GM21619 (cell line): ENCODE data around the gene LINGO3.

Source experiments
- ATAC-seq: cut with Tn5 transposase; IDR thresholded peaks from one replicate; pipeline ENCODE4 v1.9.1; 2021; ENCODE audit not compliant: unreplicated experiment

Gene LINGO3

DNA sequence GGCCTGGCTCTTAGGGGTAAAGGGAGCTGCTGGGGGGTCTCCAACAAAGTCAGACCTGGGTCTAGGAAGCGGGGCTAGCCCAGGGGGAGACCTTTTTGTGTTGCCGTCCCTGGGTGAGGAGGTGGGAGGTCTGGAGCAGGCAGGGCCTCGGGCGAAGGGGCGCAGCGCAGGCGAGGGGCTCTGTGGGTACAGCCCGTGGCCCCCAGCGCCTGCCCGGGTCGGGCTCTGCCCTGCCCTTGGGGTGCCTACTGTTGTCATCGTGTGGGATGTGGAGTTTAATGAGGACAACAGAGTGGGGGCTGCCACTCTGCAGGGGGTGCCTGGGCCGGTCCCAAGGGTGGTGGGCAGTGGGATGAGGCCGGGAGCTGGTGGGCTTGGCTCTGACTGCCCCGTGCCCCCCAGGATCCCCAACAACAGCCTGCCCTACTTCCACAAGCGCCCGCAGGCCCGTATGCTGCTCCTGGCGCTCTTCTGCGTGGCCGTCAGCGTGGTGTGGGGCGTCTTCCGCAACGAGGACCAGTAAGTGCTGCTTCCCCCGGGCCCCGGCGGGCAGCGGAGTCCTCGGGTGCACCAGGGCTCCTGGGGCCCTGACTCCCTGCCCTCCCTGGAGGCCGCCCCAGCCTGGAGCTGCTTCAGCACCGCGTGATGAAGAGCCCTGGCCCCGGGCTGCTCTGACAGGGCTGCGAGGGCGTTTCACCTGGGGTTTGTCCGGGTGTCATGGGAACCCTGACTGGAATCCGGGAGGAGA is 32.7 kb upstream of the LINGO3 start:
- no peak for ATAC-seq

- no peak for ATAC-seq
Observed at GRCh38 chr19:2339644-2340310, 31.8 kb upstream of the LINGO3 start.

- ATAC-seq: no peak
Observed at GRCh38 chr19:2338751-2339643, 31.0 kb upstream of the LINGO3 start.

DNA sequence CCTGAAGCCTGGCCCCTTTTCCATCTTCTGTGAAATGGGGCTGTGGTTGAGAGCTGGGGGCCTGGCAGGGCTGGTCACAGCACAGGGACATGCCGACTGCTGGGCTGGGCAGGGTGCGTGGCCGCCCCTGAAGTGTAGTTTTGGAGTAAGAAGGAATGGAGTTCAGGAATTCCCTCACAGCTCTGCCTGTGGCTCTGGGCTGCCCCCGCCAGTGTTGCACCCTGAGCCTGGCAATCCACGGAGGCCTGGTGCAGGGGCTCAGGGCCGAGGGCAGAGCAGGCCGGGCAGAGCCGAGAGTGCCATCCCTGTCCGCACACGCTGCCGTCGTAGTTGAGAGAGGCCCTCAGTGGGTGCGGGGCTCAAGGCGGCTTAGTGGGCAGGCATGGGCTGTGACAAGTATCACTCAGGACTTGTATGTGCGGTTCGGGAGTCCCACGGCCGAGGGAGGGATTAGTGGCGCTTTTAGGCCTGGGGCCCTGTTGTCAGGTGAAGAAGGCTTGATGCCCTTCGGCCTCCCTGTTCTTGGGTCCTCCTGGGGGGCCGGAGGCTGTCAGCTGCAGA is 30.2 kb upstream of the LINGO3 start:
- no peak for ATAC-seq

GRCh38 chr19:2337329-2337707 is 29.4 kb upstream of the LINGO3 start:
- ATAC-seq: no peak

DNA sequence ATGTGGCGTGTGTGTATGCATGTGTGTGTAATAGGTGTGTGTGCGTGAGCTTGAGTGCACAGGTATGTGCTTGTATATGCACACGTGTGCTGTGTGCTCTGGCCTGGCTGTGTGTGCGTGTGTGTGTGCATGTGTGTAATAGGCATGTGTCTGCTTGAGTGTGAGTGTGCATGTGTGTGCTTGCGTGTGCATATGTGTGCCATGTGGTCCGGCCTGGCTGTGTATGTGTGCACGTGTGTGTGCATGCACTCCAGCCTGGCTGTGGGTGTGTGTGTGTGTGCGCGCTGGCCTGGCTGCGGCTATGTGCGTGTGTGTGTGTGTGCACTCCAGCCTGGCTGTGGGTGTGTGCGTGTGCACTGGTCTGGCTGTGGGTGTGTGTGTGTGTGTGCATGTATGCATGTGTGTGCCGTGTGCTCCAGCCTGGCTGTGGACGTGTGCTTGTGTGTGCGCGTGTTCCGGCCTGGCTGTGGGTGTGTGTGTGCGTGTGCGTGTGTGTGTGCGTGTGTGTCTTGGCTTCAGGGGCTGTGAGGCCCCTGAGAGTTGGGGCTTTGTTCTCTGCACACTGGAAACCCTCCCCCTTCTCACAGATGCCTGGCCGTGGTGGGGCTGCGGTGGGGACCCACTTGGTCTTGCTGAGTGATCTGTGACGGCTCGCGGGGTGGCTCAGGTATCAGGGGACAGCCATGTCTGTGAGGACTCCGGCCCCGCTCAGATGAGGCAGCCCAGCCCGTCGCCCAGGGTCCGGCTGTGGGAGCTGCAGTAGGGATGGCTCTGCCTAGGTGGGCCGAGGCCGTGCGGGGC is 28.8 kb upstream of the LINGO3 start:
- ATAC-seq: no peak

GRCh38 chr19:2335848-2336247 is 27.9 kb upstream of the LINGO3 start:
- ATAC-seq: no peak

DNA sequence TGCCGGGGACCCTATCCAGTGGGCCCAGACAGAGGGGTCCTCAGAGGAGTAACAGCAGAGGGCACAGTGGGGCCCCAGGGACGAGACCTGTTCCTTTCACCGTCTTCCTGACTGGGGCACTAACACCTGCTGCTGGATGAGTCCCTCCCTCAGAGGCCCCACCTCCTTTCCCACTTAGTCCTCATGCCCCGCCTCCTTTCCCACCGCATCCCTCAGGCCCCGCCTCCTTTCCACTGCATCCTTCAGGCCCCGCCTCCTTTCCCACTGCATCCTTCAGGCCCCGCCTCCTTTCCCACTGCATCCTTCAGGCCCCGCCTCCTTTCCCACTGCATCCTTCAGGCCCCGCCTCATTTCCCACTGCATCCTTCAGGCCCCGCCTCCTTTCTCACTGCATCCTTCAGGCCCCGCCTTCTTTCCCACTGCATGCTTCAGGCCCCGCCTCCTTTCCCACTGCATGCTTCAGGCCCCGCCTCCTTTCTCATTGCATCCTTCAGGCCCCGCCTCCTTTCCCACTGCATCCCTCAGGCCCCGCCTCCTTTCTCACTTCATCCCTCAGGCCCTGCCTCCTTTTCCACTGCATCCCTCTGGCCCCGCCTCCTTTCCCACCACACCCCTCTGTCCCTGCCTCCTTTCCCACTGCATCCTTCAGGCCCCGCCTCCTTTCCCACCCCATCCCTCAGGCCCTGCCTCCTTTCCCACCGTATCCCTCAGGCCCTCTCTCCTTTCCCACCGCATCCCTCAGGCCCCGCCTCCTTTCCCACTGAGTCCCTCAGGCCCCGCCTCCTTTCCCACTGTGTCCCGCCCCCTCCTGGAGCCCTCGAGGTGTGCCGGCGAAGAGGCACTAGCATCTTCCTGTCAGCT is 27.3 kb upstream of the LINGO3 start:
- no peak for ATAC-seq

DNA sequence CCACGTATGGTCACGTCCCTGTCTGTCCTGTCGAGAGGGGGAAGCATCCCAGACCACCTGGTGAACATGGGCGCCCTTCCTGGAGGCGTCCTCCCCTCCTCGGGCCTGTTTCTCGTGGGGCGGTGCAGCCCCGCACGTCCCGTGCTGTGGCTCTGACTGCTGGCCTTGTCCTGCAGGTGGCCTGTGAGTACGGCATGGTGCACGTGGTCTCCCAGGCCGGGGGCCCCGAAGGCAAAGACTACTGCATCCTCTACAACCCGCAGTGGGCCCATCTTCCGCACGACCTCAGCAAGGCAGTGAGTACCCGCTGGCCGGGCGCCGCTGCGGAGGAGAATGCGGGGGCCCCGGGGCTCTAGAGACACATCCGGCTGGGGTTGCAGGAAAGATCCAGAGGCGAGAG is 26.5 kb upstream of the LINGO3 start:
- ATAC-seq: no peak

DNA sequence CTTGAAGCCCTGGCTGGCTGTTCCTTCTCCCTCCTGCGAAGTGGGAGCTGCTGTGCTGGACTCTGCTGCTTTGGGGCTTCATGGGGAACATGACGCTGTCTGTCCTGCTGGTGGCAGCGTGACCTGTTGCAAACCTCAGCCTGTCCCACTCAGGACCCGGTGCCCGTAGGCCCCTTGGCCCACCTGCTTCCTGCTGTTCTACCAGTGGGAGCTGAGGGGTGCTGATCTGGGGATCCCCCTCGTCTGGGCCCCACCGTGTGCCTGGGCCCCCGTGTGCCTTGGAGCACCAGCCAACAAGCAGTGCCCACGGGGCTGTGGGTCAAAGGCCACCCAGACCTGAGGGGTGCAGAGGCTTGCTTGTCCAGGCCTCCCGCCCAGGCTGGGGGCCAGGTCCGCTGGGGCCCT is 25.9 kb upstream of the LINGO3 start:
- ATAC-seq: no peak

DNA sequence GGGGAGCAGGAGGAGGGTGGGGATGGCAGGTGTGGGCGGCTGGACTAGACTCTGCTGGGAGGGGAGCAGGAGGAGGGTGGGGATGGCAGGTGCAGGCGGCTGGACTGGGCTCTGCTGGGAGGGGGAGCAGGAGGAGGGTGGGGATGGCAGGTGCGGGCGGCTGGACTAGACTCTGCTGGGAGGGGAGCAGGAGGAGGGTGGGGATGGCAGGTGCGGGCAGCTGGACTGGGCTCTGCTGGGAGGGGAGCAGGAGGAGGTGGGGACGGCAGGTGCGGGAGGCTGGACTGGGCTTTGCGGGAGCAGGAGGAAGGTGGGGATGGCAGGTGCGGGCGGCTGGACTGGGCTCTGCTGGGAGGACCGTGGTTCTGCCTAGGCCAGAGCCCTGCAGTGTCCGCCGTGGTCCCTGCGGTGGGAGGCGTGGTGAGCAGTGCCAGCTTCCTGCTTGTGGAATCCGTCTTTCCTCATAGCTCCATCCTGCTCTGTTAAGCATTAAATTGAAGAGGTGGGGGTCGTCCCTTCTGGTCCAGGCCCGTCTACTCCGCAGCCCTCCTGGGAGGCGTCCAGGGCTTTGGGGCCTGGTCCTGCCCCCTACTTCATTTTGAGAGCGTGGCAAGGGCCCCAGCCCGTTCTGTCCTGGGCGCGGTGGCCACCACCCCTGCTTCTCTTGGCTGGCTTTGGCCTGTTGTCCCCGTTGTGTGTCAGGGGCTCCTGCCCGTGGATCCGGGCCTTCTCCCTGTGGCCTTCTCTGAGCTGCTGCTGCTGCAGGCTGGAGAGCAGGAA is 25.3 kb upstream of the LINGO3 start:
- no peak for ATAC-seq

- no peak for ATAC-seq
Observed at GRCh38 chr19:2332341-2333026, 24.5 kb upstream of the LINGO3 start.

DNA sequence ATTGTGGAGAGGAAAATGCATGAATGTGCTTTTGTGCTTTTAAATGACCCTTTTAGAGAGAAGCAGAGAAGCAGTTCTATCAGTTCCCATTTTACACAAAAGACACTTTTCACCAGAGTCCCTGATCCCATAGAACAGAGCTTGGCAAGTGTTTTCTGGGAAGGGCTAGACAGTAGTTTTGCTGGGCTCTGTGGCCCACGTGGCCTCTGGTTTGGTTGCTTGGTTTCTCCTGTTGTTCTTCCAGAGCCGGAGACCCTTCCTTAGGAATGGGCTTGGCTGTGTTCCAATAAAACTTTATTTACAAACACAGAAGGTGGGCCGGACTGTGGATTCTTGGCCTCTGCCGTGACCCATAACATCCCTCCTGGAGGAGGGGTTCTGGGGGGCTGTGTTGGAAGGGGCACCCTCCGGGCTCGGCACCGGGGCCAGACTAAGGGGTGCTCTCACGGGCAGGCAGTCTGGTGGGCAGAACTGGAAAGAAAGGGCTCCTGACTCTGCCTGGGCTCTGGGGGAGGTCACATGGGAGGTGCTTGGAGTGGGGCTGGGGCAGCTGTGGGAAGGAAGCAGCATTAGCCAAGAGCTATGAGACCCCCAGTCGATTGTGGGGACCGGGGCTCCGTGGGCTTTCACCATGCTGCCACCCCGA is 23.8 kb upstream of the LINGO3 start:
- no peak for ATAC-seq

DNA sequence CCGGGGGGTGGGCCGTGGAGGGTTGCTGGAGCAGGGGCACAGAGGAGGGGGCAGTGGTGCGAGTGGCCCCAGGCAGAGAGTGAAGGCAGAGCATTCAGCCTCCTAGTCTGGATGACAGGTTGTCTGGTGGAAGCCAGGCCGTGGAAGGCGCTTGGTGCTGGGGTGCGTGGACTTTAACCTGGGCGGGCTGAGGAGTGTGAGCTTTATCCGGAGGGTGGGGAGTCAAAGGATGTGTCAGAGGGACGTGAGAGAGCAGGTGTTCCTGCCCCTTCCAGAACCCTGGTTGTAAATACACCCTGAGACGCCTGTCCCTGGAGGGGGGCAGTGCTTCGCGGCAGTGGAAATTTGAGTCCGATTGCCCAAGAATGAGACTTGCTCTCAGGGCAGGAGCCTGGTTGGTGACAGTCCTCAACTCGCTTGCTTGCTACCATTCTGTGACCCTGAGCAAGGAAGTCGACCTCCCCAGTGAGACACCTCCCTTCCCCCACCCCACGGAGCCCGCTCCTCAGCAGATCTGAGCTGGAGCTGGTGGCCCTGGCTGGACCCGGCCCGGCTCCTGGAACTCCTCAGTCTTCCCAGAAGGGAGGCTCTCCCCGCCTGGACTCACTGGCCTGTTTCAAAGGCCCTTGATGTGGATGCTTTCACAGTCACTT is 22.8 kb upstream of the LINGO3 start:
- no peak for ATAC-seq

- ATAC-seq: no peak
Observed at GRCh38 chr19:2330255-2330631, 22.3 kb upstream of the LINGO3 start.

GRCh38 chr19:2329501-2329916 is 21.6 kb upstream of the LINGO3 start:
- no peak for ATAC-seq

DNA sequence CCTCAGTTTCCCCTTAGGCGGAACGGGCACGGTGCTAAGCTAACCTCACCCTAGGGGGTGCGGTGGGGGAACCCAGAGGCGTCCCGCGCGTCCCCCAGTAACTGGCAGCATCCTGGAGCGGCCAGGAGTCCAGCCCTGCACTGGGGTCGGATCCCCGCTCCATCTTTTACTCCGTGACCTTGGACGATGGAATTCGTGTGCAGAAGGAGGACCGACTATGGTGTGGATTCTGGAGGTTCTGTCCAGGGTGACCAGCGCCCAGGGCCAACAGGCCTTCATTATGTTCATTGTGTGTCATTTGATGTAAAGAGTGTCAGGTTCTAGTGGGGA is 21.2 kb upstream of the LINGO3 start:
- ATAC-seq: no peak
